Ramos (cell line): ENCODE measurements around the gene ICA1.
"Not testable (repeated sequence)": the region's sequence is repeated elsewhere in the genome, so short reads cannot be mapped to it uniquely, and the experiment has no call there.

Experiments used
- in situ Hi-C: fragments of 300-500 bp; cut with MboI; formaldehyde crosslinking; loops from one replicate; pipeline ENCODE4 v1.14.3; 2022; ENCODE audit warnings: low sequenced_read_pairs; ENCODE audit not compliant: unreplicated experiment

Gene ICA1

DNA sequence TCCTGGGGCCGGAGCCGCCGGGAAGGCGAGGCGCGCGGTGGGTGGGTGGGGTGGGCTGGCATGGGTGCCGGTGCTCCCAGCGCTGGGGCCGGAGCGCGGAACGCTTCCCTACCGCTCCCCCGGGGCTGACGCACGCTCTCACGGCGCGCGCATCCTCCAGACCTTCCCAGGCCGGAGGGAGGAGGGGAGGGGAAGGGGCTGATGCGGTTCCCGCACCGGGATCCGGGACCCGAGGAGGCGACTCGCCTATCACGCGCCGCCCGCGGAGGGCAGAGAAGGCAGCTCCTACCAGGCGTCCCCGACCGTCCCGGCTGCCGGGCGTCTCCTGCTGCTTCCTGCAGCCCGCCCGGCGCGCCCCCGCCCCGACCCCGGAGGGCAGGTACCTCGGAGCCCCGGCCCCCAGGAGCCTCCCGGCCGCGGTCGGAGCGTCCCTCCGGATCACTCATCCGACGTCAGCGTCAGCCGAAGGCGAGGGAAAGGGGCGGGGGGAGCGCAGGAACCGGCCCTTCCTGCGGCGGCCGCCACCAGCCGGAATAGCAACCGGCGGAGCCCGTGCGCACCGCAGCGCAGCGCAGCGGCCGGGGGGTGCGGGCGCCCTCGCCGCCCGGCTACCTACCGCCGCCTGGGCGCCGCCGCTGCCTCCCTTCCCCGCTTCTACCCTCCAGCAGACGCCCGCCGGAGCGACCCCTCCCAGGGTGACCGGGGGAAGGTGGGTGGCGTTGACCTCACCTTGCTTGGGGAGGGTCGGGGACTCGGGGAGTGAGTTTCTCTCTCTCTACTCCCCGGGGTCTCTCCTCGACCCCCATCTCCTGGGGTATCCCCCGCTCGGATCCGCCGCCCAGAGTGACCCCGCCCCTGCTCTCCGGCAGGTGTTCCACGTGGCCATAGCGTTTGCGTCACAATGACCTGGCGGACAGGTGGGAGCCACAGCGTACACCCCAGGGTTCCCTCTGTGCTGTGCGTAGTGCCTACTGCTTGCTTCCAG is at the start of gene ICA1:
ICA1 (minus strand) TSS at position 457 of the 985 bp plus-strand sequence. CDS start 26,241 bp downstream, outside the sequence.
- in situ Hi-C loops = no loop called here

DNA sequence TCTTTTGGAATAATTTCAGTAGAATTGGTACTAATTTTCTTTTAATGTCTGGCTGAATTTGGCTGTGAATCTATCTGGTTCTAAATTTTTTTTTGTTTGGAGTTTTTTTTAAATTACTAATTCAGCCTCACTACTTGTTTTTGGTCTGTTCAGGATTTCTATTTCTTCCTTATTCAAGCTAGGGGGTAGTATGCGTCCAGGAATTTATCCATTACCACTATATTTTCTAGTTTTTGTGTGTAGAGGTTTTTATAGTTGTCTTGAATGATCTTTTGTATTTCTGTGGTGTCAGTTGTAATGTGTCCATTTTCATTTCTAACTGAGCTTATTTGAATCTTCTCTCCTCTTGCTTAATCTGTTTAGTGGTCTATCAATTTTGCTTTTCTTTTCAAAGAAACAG is 48.9 kb upstream of the ICA1 start:
- in situ Hi-C loops = no loop called here

- in situ Hi-C loops = no loop called here
Measured at GRCh38 chr7:8305625-8306388, 43.8 kb upstream of the ICA1 start.

- in situ Hi-C loops = no loop called here
Measured at GRCh38 chr7:8305104-8305503, 43.1 kb upstream of the ICA1 start.

DNA sequence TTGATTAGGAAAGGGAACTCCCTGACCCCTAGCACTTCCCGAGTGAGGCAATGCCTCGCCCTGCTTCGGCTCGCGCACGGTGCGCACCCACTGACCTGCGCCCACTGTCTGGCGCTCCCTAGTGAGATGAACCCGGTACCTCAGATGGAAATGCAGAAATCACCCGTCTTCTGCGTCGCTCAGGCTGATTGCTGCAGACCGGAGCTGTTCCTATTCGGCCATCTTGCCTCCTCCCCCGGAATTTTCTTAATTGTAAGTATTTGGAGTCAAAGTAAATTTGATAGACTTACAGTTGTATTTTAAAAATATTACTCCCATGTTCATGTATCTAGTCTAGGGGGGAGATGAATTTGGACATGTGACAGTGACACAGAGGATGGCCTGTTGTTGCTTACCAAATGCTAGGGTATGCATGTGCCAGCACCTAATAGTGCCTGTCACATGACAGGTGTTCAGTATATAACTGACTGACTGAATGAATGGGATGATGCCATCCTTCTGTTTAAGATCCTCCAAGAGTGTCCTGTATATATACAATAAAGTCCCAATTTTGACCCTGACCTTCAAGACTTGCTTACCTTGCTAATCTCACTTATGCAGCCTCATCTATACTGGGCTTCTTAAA is 42.0 kb upstream of the ICA1 start:
- in situ Hi-C loops = no loop called here

- in situ Hi-C loops = not testable (repeated sequence)
Measured at GRCh38 chr7:8297023-8297422, 35.1 kb upstream of the ICA1 start.

DNA sequence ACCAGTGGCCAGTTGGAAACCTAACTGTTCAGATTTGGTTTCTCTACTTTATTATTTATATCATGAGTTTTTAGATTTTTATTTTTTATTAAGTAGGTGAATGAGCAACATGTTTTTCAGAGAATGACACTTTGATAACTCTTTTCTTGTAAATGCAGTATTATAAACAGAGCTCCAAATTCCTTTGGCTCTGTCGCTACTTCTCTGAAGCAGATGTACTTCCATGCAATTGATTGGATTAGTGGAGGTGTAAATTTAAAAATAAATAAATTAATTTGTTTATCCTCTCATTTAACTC is 34.3 kb upstream of the ICA1 start:
- in situ Hi-C loops = no loop called here

- in situ Hi-C loops = no loop called here
Measured at GRCh38 chr7:8295638-8296361, 33.8 kb upstream of the ICA1 start.

GRCh38 chr7:8291397-8292141 is 29.6 kb upstream of the ICA1 start:
- in situ Hi-C loops = no loop called here

DNA sequence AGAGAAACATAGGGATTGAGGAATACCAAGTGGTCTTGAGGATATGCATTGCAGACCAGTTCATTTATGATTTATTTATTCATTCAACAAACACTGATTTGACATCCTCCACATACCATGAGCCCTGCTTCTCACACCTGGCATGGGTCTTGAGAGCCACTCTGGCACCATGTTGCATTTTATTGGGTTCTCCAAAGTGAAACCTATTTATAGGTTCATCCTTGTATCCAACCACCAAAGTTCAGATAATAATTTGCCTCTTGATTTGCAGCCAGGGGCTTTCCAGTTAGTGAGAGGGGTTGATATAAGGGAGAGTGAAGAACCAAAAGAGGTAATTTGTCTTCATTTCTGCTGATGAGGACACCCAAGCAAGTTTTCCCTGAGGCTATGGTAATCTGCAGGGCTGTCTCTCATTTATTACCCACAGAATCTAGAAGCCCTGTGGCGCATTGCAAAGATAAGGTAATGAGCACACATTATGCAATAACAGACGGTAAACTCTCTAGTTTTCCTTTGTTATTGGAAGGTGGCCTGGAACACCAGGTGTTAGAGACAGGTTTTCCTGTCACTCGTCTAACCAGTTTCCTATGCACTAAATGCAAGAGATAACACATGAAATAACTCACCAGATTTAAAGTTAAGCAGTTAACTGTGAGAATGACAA is 28.8 kb upstream of the ICA1 start:
- in situ Hi-C loops = no loop called here

DNA sequence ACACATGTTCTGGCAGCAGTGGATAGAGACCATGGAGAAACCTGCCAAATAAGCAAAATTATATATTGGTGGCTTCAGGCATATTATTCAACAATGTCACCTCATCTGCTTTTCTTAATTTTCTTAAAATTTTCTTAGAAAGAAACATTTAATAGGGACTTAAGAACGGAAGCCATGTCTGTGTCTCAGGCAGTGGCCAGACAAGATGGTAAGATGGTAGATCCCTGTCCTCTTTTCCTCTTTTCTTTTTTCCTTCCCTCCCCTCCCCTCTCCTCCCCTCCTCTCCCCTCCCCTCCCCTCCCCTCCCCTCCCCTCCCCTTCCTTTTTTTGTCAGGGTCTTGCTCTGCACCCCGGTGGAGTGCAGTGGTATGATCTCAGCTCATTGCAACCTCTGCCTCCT is 24.2 kb upstream of the ICA1 start:
- in situ Hi-C loops = no loop called here

DNA sequence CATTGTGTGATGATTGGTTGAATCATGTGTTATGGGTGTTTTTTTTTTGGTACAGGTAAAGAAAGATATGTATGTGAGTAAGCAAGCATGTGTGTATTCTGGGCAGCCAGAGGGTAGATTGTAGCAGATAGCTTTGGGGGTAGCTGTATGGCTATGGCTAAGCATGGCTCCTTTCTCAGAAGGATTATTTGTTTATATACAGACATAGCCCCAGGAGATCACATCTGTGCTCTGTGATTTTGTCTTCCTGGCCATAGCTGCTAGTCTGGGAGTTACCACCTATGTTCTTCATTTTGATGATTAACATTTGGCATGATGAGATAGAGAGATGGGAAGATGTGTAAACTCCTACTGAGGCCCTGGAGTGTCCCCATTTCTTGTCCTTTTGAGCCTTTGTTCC is 23.2 kb upstream of the ICA1 start:
- in situ Hi-C loops = no loop called here

DNA sequence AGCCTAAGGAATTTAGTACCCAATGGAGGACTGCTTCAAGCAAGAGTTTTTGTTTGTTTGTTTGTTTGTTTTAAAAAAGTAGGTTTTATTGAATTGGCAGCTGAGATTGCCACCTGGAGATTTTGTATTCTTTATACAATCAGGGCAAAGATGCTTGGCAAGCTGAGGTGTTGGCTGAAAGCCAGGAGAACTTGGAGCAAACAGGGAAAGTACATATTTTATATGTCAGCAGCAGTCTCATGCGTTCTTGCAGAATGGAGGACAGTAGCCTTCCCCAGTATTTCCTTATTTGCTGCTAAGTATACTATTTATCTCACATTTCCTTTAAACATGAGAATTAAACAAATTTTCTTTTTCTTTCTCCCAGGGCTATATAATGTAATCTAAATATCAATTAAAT is 22.6 kb upstream of the ICA1 start:
- in situ Hi-C loops = no loop called here

- in situ Hi-C loops = no loop called here
Measured at GRCh38 chr7:8283968-8284367, 22.0 kb upstream of the ICA1 start.

DNA sequence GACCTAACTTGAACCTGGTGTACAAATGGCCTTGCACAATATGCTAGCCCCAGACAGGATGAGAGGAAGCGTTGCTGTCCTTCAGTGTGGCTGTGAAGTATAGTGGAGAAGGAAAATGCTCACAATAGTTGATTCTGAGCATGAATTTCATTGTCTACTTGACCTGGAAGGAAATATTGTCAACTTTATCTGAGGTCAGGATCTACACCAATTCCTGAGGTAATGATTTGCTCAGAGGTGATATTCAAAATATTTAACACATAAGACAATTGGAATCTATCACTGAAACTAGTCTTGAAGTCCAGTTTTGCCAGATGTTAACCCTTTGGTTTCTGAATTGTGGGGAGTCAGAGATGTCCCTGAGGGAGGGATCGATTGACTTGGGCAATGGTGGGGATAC is 20.9 kb upstream of the ICA1 start:
- in situ Hi-C loops = no loop called here

DNA sequence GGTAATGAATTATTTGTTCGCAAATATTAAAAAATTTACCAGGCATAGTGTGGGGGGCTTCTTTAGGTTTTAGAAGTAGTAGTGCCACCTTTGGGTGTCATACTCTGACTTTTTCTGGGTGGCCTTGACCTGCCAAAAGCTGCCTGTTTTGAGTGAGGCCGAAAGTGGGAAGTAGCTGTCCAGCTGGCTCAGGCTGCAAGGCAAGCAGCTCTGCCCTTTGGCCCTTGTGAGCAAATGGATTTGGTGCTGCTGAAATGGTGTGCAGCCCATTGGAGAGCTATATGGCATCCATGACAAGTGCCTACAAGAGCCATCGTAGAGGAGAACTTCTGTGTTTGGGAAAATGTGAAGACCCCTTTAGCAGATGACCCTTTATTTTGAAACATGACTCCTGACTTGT is 20.2 kb upstream of the ICA1 start:
- in situ Hi-C loops = no loop called here

DNA sequence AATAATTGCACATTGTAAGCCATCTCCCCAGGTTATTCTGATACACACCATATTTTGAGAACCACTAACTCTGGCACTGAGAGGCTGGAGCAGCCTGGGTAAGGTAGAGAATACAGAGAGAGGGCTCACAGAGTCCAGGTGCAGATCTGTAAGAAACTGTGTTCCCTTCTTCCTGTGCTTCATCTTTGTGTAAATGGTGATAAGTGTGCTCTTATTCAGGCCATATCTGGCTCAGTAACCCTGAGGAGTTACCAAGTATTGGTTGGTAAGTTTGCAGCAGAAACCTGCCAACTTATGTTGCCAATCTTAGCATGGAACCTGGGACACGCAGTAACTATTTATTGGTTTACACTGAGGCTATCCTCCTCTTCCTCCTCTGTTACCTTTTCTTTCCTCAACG is 16.2 kb upstream of the ICA1 start:
- in situ Hi-C loops = no loop called here

DNA sequence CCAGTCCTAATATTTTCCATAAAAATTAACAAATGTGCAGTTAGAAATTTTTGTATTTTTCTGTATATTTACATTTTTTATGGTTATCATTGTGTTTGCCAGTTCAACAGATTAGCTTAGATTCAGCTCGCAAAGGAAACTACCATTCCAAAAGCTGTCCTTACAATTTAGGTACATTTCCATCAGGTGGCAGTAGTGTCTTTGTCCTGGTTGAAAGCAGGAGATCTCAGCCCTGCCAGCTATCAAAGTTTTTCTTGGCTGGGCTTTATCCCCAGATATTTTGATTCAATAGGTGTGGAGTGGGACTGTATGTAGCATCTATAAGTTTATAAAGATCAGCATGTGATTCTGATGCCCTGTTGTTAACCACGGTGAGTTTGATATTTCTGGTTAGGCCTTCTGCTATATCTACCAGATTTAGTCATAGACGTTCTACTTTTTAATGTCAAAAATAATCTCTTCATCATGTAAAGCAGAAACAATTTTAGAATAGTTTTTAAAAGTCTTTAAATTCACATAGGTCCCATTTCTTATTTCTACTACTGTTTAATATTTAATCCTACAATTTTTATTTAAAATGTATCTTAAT is 15.5 kb upstream of the ICA1 start:
- in situ Hi-C loops = no loop called here

- in situ Hi-C loops = no loop called here
Measured at GRCh38 chr7:8274589-8274988, 12.6 kb upstream of the ICA1 start.
